ENCODE measurements around the gene NHS.

- TF ChIP-seq CTCF (IDR thresholded peaks at IDR 0.05) (no peak), POLR2A (IDR thresholded peaks at IDR 0.05) (no peak)
Measured at GRCh38 chrX:17553469-17553868, 178.5 kb downstream of the NHS start.

Measured in body of pancreas (tissue), 4 donors.